K562 (cell line): Measurements from ENCODE around the gene TTBK1. TPM values are rescaled to one million over a fixed set of nuclear protein-coding genes. Genes with fewer than 3 reads are reported as not detected.

ENCODE experiments used
- CTBP1 ChIP-seq: fragments of 450-650 bp; IDR thresholded peaks from 2 replicates; pipeline ENCODE4 v1.6.1; 2016; ENCODE audit warnings: borderline replicate concordance
- FOXJ2 ChIP-seq: fragments of 200-800 bp; sonication (Bioruptor generic); IDR thresholded peaks from 2 replicates; pipeline ENCODE4 v1.6.1; 2016; ENCODE audit warnings: missing genetic modification characterization, missing compliant biosample characterization
- JUND ChIP-seq, 2 experiments: IDR thresholded peaks; 2 replicates in 1 of 2; 3 replicates in 1 of 2; pipeline ENCODE4 v1.6.1; 2011; ENCODE audit warnings: borderline replicate concordance in 2 of 2, low read depth in 2 of 2, low read length in 2 of 2, improper control_type of control experiment in 1 of 2, missing biosample characterization in 1 of 2, missing genetic modification characterization in 1 of 2, missing genetic modification reagents in 1 of 2
- MEIS2 ChIP-seq: fragments of 450-650 bp; IDR thresholded peaks from 2 replicates; pipeline ENCODE4 v1.6.1; 2014; ENCODE audit warnings: mild to moderate bottlenecking; ENCODE audit not compliant: partially characterized antibody
- NFIX ChIP-seq: fragments of 250-450 bp; sonication (Bioruptor Pico); IDR thresholded peaks from 2 replicates; pipeline ENCODE4 v1.4.0; 2020; ENCODE audit warnings: low read depth, mild to moderate bottlenecking, moderate library complexity
- NR4A1 ChIP-seq, 2 experiments: fragments of 250-450 bp in 1 of 2; fragments of 450-650 bp in 1 of 2; sonication (Bioruptor Pico) in 1 of 2; IDR thresholded peaks; 2 replicates each; pipeline versions ENCODE4 v1.4.0 to v1.6.1; 2016 to 2020; ENCODE audit warnings: mild to moderate bottlenecking in 2 of 2, missing compliant biosample characterization in 1 of 2, missing genetic modification characterization in 1 of 2, moderate library complexity in 1 of 2
- POLR2AphosphoS5 ChIP-seq: IDR thresholded peaks from 2 replicates; pipeline ENCODE4 v1.6.1; 2011; ENCODE audit warnings: mild to moderate bottlenecking, low read depth, low read length, moderate library complexity; ENCODE audit not compliant: control insufficient read depth, insufficient read depth
- RHOXF2B ChIP-seq: fragments of 250-450 bp; sonication (Bioruptor Pico); conservative IDR thresholded peaks from 2 replicates; pipeline ENCODE4 v1.5.1; 2021
- RNF2 ChIP-seq: sonication (generic); IDR thresholded peaks from 2 replicates; pipeline ENCODE4 v1.6.1; 2016
- ZNF12 ChIP-seq: sonication (generic); formaldehyde crosslinking; IDR thresholded peaks from 2 replicates; pipeline ENCODE4 v1.4.0; 2020; ENCODE audit warnings: mild to moderate bottlenecking, missing genetic modification reagents
- ZNF76 ChIP-seq: fragments of 250-450 bp; sonication (Bioruptor Pico); IDR thresholded peaks from 2 replicates; pipeline ENCODE4 v1.4.0; 2020; ENCODE audit warnings: mild to moderate bottlenecking, moderate library complexity, borderline replicate concordance
- polyA plus RNA-seq, 8 experiments: library from polyadenylated mRNA; depleted of rRNA in 4 of 8; stranded (reverse) in 5 of 8; unstranded in 3 of 8; fragments of >200 nt; fragmentation: Nextera tagmentation in 2 of 8; fragmentation: Illumina TruSeq in 1 of 8; extraction: Ambion mirVana in 2 of 8; extraction: Trizol in 1 of 8; gene quantifications; 2 replicates each; pipeline versions ENCODE4 v1.2.1 to v1.2.3, GENCODE V29; 2011 to 2014; ENCODE audit warnings: inconsistent platforms in 1 of 8, missing spikeins in 1 of 8
- total RNA-seq, 7 experiments: library from RNA; depleted of rRNA in 6 of 7; stranded (reverse); fragments of >200 nt in 6 of 7; fragmentation: Illumina TruSeq in 2 of 7; extraction: Trizol in 2 of 7; gene quantifications; 2 replicates each; pipeline versions ENCODE4 v1.2.1 to v1.2.3, GENCODE V29; 2011 to 2021; ENCODE audit warnings: low replicate concordance in 1 of 7
- TF ChIP-seq, protein P1 (sequence below): sonication (generic); formaldehyde crosslinking; IDR thresholded peaks from 2 replicates; pipeline ENCODE4 v1.8.1; 2023; ENCODE audit warnings: mild to moderate bottlenecking, missing genetic modification reagents
- TF ChIP-seq, protein P2 (sequence below): fragments of 150-350 bp; IDR thresholded peaks from 2 replicates; pipeline ENCODE4 v1.6.1; 2014; ENCODE audit warnings: low read depth, mild to moderate bottlenecking, low read length, borderline replicate concordance
- TF ChIP-seq, protein P3 (sequence below): sonication (generic); formaldehyde crosslinking; IDR thresholded peaks from 2 replicates; pipeline ENCODE4 v1.8.1; 2023; ENCODE audit warnings: mild to moderate bottlenecking, missing genetic modification reagents
- TF ChIP-seq, protein P4 (sequence below): fragments of 250-450 bp; sonication (Bioruptor Pico); IDR thresholded peaks from 2 replicates; pipeline ENCODE4 v1.5.0; 2021
- TF ChIP-seq, protein P5 (sequence below): fragments of 250-450 bp; sonication (Bioruptor Pico); IDR thresholded peaks from 2 replicates; pipeline ENCODE4 v1.5.0; 2021; ENCODE audit warnings: mild to moderate bottlenecking, borderline replicate concordance

The TTBK1 gene
- total and polyA plus RNA-seq, 9 of the 15 experiments (the other 6 are each of a cell fraction or from before 2014, with no cell fraction given), result not detected

DNA sequence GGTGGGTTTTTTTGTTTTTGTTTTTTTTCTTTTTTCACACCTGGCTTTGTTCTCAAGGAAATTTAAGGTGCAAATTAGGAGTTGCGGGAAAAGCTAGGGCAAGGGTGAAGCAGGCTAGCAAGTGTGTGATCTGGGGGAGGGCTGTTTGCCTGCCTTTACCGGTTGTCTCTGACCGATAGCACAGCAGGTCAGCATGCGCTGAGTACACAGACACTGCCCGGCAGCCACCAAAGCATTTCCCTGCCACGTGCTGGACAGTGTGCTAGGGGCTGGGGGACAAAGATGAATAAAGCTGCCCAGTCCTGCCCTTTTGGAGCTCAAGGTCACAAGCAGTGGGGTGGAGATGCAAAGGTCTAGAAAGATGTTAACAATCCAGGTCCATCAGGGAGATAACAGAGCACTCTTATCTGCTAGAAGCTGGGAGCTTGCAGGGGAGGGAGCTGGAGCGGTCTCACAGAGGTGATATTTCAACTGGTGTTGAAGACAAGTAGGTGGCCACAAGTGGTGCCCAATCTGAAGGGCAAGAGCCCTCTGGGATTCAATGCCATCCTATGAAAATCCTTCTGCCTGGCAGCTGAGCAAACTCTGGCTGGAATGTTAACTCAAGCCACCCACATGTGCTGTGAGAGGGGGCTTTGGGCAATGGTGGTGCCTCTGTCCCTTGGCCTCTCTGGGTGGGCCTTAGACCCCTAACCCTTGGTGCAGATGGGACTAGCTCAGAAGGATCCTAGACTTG is 24.5 kb downstream of the TTBK1 start (continued):
- TF ChIP-seq NFIX (CRISPR knock-in tag) (no peak), ZNF76 (no peak), CTBP1 (peak; percentile 96), RNF2 (peak; percentile 72; the same call in 1 of the 2 replicates), FOXJ2 (tag) (no peak), RHOXF2B (CRISPR knock-in tag) (no peak), POLR2AphosphoS5 (no peak), JUND (IDR thresholded peaks at IDR 0.05; ENCODE audit: borderline replicate concordance, low read depth, low read length) (0 out of 2 replicates have a peak, but pooled peaks have one; percentile 4), JUND (tag; IDR thresholded peaks at IDR 0.05; ENCODE audit: borderline replicate concordance, low read depth, low read length) (peak; percentile 14; the same call in 1 of the 3 replicates), NR4A1 (CRISPR knock-in tag; IDR thresholded peaks at IDR 0.05) (no peak), NR4A1 (tag; IDR thresholded peaks at IDR 0.05) (peak; percentile 31; the same call in 1 of the 2 replicates), ZNF12 (CRISPR knock-in tag) (no peak), MEIS2 (peak; percentile 19)
- TF ChIP-seq, protein P1, sequence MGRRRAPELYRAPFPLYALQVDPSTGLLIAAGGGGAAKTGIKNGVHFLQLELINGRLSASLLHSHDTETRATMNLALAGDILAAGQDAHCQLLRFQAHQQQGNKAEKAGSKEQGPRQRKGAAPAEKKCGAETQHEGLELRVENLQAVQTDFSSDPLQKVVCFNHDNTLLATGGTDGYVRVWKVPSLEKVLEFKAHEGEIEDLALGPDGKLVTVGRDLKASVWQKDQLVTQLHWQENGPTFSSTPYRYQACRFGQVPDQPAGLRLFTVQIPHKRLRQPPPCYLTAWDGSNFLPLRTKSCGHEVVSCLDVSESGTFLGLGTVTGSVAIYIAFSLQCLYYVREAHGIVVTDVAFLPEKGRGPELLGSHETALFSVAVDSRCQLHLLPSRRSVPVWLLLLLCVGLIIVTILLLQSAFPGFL (CRISPR knock-in tag), result no peak
- TF ChIP-seq, protein P2, sequence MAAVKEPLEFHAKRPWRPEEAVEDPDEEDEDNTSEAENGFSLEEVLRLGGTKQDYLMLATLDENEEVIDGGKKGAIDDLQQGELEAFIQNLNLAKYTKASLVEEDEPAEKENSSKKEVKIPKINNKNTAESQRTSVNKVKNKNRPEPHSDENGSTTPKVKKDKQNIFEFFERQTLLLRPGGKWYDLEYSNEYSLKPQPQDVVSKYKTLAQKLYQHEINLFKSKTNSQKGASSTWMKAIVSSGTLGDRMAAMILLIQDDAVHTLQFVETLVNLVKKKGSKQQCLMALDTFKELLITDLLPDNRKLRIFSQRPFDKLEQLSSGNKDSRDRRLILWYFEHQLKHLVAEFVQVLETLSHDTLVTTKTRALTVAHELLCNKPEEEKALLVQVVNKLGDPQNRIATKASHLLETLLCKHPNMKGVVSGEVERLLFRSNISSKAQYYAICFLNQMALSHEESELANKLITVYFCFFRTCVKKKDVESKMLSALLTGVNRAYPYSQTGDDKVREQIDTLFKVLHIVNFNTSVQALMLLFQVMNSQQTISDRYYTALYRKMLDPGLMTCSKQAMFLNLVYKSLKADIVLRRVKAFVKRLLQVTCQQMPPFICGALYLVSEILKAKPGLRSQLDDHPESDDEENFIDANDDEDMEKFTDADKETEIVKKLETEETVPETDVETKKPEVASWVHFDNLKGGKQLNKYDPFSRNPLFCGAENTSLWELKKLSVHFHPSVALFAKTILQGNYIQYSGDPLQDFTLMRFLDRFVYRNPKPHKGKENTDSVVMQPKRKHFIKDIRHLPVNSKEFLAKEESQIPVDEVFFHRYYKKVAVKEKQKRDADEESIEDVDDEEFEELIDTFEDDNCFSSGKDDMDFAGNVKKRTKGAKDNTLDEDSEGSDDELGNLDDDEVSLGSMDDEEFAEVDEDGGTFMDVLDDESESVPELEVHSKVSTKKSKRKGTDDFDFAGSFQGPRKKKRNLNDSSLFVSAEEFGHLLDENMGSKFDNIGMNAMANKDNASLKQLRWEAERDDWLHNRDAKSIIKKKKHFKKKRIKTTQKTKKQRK, result no peak
- TF ChIP-seq, protein P3, sequence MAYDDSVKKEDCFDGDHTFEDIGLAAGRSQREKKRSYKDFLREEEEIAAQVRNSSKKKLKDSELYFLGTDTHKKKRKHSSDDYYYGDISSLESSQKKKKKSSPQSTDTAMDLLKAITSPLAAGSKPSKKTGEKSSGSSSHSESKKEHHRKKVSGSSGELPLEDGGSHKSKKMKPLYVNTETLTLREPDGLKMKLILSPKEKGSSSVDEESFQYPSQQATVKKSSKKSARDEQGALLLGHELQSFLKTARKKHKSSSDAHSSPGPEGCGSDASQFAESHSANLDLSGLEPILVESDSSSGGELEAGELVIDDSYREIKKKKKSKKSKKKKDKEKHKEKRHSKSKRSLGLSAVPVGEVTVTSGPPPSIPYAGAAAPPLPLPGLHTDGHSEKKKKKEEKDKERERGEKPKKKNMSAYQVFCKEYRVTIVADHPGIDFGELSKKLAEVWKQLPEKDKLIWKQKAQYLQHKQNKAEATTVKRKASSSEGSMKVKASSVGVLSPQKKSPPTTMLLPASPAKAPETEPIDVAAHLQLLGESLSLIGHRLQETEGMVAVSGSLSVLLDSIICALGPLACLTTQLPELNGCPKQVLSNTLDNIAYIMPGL (CRISPR knock-in tag), result no peak
- TF ChIP-seq, protein P4, sequence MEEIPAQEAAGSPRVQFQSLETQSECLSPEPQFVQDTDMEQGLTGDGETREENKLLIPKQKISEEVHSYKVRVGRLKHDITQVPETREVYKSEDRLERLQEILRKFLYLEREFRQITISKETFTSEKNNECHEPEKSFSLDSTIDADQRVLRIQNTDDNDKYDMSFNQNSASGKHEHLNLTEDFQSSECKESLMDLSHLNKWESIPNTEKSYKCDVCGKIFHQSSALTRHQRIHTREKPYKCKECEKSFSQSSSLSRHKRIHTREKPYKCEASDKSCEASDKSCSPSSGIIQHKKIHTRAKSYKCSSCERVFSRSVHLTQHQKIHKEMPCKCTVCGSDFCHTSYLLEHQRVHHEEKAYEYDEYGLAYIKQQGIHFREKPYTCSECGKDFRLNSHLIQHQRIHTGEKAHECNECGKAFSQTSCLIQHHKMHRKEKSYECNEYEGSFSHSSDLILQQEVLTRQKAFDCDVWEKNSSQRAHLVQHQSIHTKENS (CRISPR knock-in tag), result no peak
- TF ChIP-seq, protein P5, sequence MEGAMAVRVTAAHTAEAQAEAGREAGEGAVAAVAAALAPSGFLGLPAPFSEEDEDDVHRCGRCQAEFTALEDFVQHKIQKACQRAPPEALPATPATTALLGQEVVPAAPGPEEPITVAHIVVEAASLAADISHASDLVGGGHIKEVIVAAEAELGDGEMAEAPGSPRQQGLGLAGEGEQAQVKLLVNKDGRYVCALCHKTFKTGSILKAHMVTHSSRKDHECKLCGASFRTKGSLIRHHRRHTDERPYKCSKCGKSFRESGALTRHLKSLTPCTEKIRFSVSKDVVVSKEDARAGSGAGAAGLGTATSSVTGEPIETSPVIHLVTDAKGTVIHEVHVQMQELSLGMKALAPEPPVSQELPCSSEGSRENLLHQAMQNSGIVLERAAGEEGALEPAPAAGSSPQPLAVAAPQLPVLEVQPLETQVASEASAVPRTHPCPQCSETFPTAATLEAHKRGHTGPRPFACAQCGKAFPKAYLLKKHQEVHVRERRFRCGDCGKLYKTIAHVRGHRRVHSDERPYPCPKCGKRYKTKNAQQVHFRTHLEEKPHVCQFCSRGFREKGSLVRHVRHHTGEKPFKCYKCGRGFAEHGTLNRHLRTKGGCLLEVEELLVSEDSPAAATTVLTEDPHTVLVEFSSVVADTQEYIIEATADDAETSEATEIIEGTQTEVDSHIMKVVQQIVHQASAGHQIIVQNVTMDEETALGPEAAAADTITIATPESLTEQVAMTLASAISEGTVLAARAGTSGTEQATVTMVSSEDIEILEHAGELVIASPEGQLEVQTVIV (CRISPR knock-in tag), result no peak
